ENCODE measurements around the gene ENGASE.

ENGASE gene

DNA sequence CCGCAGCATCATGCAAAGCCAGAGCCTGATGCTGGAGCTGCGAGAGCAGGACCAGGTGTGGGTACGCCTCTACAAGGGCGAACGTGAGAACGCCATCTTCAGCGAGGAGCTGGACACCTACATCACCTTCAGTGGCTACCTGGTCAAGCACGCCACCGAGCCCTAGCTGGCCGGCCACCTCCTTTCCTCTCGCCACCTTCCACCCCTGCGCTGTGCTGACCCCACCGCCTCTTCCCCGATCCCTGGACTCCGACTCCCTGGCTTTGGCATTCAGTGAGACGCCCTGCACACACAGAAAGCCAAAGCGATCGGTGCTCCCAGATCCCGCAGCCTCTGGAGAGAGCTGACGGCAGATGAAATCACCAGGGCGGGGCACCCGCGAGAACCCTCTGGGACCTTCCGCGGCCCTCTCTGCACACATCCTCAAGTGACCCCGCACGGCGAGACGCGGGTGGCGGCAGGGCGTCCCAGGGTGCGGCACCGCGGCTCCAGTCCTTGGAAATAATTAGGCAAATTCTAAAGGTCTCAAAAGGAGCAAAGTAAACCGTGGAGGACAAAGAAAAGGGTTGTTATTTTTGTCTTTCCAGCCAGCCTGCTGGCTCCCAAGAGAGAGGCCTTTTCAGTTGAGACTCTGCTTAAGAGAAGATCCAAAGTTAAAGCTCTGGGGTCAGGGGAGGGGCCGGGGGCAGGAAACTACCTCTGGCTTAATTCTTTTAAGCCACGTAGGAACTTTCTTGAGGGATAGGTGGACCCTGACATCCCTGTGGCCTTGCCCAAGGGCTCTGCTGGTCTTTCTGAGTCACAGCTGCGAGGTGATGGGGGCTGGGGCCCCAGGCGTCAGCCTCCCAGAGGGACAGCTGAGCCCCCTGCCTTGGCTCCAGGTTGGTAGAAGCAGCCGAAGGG, 26.4 kb upstream of the ENGASE start:
- in situ Hi-C loops (cut with MboI; ENCODE audit: low sequenced_read_pairs, unreplicated experiment): no loop called here
- TF ChIP-seq, protein P1, sequence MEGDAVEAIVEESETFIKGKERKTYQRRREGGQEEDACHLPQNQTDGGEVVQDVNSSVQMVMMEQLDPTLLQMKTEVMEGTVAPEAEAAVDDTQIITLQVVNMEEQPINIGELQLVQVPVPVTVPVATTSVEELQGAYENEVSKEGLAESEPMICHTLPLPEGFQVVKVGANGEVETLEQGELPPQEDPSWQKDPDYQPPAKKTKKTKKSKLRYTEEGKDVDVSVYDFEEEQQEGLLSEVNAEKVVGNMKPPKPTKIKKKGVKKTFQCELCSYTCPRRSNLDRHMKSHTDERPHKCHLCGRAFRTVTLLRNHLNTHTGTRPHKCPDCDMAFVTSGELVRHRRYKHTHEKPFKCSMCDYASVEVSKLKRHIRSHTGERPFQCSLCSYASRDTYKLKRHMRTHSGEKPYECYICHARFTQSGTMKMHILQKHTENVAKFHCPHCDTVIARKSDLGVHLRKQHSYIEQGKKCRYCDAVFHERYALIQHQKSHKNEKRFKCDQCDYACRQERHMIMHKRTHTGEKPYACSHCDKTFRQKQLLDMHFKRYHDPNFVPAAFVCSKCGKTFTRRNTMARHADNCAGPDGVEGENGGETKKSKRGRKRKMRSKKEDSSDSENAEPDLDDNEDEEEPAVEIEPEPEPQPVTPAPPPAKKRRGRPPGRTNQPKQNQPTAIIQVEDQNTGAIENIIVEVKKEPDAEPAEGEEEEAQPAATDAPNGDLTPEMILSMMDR (IDR thresholded peaks at IDR 0.05; ENCODE audit: borderline replicate concordance, control extremely low read depth, extremely low read depth, insufficient read depth, missing control alignments): no peak
- no peak for DNase-seq (ENCODE audit: low spot score)

DNA sequence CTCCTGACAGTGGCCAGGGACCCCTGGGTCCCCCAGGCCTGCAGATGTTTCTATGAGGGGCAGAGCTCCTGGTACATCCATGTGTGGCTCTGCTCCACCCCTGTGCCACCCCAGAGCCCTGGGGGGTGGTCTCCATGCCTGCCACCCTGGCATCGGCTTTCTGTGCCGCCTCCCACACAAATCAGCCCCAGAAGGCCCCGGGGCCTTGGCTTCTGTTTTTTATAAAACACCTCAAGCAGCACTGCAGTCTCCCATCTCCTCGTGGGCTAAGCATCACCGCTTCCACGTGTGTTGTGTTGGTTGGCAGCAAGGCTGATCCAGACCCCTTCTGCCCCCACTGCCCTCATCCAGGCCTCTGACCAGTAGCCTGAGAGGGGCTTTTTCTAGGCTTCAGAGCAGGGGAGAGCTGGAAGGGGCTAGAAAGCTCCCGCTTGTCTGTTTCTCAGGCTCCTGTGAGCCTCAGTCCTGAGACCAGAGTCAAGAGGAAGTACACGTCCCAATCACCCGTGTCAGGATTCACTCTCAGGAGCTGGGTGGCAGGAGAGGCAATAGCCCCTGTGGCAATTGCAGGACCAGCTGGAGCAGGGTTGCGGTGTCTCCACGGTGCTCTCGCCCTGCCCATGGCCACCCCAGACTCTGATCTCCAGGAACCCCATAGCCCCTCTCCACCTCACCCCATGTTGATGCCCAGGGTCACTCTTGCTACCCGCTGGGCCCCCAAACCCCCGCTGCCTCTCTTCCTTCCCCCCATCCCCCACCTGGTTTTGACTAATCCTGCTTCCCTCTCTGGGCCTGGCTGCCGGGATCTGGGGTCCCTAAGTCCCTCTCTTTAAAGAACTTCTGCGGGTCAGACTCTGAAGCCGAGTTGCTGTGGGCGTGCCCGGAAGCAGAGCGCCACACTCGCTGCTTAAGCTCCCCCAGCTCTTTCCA, 25.5 kb upstream of the ENGASE start:
- in situ Hi-C loops (cut with MboI; ENCODE audit: low sequenced_read_pairs, unreplicated experiment): no loop called here
- TF ChIP-seq, protein P1 (IDR thresholded peaks at IDR 0.05; ENCODE audit: borderline replicate concordance, control extremely low read depth, extremely low read depth, insufficient read depth, missing control alignments): no peak
- no peak for DNase-seq (ENCODE audit: low spot score)

DNA sequence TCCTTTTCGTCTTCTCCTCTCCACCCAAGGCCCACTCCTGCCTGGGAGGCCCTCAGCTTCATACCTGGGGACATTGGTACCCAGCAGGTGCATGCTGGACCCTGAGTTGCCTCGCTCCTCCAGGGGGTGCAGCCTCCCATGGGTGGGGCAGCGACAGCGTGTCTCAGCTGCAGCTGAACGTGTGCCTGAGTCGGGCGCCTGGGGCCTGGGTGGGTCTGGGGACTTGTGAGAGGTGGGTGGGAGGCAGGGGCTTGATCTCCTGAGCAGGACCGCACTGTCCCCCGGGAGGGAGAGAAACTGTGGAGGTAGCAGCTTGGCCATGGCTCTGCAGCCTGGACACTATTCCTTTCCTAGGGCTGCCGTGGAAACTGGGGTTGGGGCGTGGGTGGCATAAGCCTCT, 24.8 kb upstream of the ENGASE start:
- in situ Hi-C loops (cut with MboI; ENCODE audit: low sequenced_read_pairs, unreplicated experiment): no loop called here
- TF ChIP-seq, protein P1 (IDR thresholded peaks at IDR 0.05; ENCODE audit: borderline replicate concordance, control extremely low read depth, extremely low read depth, insufficient read depth, missing control alignments): no peak
- no peak for DNase-seq (ENCODE audit: low spot score)

DNA sequence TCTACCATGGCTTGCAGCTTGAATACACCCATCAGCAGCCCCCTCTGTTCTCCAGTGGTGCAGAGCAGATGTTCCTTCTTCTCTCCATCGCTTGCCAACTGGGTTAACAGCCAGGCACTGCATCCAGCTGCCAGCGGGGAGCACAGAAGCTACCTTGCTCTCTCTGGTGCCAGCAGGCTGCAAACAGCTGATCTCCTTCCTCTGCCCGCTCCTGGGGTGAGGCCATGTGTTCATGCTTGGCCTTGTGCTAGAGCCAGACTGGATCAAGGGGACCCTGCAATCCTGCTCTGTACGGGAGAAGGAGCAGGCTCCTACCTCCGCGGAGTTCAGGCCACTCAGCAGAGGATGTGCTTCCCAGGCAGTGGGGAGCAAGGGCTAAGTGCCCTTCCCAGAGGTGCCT, 24.1 kb upstream of the ENGASE start:
- TF ChIP-seq, protein P1 (IDR thresholded peaks at IDR 0.05; ENCODE audit: borderline replicate concordance, control extremely low read depth, extremely low read depth, insufficient read depth, missing control alignments): no peak
- no peak for DNase-seq (ENCODE audit: low spot score)
- in situ Hi-C loops (cut with MboI; ENCODE audit: low sequenced_read_pairs, unreplicated experiment): no loop called here

DNA sequence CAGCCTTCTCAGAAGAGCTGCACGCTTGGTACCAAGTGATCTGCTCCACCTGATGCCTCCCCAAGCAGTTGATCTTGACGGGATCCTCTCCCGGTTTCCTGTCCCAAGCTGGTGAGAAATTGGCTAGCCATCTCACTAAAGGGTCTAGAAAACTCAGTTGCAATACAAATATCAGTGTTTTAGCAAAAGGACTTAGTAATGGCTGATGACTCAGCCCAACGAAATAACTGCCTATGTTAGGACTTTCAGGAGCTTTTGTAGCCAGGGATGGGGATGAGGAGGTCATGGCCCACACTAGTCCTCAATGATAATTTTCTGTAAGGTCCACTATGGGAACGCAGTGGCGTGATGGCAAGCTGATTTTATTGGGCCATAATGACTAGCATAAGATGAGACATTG, 23.3 kb upstream of the ENGASE start:
- no peak for DNase-seq (ENCODE audit: low spot score)
- TF ChIP-seq, protein P1 (IDR thresholded peaks at IDR 0.05; ENCODE audit: borderline replicate concordance, control extremely low read depth, extremely low read depth, insufficient read depth, missing control alignments): no peak
- in situ Hi-C loops (cut with MboI; ENCODE audit: low sequenced_read_pairs, unreplicated experiment): no loop called here

DNA sequence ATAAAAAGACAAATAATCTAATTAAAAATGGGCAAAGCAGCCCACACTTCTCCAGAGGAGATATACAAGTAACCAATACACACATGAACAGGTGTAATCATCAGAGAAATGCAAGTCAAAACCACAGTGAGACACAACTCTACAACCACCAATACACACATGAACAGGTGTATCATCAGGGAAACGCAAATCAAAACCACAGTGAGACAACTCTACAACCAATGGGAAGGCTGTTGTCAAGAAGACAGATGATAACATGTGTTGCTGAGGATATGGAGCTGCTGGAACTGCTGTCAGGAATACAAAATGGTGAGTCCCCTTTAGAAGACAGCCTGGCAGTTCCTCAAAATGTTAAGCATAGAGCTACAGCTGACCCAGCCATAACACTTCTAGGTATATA, 22.5 kb upstream of the ENGASE start:
- no peak for DNase-seq (ENCODE audit: low spot score)
- TF ChIP-seq, protein P1 (IDR thresholded peaks at IDR 0.05; ENCODE audit: borderline replicate concordance, control extremely low read depth, extremely low read depth, insufficient read depth, missing control alignments): no peak
- in situ Hi-C loops (cut with MboI; ENCODE audit: low sequenced_read_pairs, unreplicated experiment): no loop called here

Measured in GM13976 (cell line).